ENCODE measurements around the gene RGL3.
A peak's percentile ranks its signal among the peaks of the same experiment; 100 is the strongest.

Gene RGL3

DNA sequence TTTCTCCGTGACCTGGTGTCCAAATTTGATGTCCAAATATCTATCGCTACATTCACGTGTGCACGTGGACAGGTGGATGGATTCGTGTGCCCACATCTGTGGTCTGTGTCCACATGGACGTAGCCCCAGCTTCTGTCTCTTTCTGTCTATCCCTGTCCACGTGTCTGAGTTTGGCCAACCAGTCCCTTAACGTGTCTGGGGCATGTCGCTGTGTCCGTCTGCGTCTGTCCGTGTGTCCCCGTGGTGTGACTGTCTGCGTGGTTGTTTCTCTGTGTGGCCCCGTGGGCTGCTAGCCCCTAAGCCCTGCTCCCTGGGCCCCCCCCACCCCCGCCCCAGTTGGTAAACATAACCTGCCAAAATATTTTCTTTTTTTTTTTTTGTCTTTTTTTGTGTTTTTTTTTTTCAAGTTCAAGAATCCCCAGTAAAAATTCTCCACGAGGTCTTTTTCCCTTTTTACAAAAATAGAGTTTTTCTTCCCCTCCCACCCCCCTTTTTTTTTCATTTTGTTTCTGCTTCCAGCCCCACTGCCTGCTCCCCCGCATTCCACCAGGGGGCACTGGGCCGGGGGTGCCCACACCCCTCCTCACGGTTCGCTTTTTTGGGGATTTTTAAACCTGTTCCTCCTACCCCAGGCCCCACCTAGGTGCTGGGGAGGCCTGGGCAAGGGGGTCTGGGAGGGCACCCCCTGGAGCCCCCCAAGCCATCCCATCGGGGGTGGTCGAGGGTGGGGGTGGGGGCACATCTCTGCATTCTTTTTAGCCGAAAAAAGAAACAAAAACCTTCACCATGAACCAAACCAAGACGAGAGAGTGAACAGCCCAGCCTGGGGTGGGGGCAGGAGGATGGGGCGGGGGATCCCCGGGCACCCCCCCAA lies 34.6 kb upstream of the RGL3 start:
- TF ChIP-seq GATA1 (IDR thresholded peaks at IDR 0.05; ENCODE audit: low read depth, low read length) (no peak), POLR2A (IDR thresholded peaks at IDR 0.05; ENCODE audit: low read length) (no peak)
- peak in 1 of 2 experiments; percentile 41 for DNase-seq

DNA sequence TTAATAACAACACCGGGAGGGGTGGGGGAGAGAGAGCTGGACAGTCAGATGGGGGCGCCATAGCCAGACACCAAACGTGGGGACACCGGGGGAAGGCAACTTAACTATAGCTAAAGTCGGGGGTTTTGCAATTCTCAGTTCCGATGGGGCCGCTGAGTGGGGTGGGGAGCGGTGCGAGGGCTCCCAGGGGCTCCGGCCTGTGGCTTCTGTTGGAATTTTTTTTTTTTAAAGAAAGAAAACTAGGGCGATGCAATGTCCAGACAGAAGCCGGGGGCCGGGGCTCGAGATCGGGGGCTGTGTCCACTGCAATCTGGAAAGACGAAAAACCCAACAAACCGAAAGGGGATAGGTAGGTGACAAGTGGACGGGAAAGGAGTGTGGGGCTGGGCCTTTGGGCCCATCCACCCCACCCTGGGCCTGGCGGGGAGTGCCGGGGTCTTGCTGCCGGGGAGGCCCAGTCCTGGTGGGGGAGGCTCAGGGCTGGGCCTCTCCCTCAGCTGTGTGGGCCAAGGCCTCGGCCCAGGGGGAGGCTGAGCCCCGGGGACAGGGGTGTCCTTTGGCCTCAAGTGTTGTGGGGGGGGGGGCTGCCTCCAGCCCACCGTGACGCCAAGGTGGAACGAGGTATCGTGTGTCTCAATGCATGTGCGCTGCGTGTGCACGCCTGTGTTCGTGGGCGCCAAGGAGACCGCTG lies 33.7 kb upstream of the RGL3 start:
- no peak for DNase-seq
- no peak for TF ChIP-seq GATA1 (IDR thresholded peaks at IDR 0.05; ENCODE audit: low read depth, low read length)
- TF ChIP-seq POLR2A (IDR thresholded peaks at IDR 0.05; ENCODE audit: low read length) = no peak

DNA sequence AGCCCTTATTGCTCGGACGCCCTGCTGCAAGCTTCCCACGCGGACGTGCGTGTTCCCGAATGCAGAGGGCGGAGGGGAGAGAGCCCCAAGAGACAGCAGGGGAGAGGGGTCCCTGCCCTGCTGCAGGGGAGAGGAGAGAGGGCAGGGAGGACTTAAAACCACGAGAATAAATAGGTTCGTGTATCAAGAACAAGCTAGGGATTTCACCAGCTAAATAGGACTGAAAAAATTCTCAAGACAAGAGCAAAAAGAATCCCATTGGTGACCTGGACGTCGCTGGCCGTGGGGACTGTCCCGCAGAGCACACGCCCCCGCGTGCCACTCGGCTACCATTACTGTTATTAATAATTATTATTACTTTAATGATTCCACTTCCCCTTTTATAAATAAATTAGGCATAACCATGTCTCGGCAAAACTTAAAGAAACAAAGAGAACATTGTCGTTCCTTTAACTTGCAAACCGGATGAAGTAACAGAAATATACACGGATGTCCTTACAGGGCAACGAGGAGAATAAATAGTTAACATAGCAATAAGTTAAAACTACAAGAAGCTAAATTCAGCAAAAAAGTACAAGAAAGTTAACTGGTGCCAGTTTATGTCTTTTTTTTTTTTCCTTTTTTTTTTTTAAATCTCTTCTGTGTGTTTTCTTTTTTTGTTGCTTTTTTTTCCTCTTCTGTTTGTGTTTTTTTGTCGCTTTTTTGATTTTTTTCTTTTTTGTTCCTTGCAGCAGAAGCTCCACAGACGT lies 32.9 kb upstream of the RGL3 start:
- DNase-seq = no peak
- TF ChIP-seq POLR2A (IDR thresholded peaks at IDR 0.05; ENCODE audit: low read length) = no peak
- no peak for TF ChIP-seq GATA1 (IDR thresholded peaks at IDR 0.05; ENCODE audit: low read depth, low read length)

DNA sequence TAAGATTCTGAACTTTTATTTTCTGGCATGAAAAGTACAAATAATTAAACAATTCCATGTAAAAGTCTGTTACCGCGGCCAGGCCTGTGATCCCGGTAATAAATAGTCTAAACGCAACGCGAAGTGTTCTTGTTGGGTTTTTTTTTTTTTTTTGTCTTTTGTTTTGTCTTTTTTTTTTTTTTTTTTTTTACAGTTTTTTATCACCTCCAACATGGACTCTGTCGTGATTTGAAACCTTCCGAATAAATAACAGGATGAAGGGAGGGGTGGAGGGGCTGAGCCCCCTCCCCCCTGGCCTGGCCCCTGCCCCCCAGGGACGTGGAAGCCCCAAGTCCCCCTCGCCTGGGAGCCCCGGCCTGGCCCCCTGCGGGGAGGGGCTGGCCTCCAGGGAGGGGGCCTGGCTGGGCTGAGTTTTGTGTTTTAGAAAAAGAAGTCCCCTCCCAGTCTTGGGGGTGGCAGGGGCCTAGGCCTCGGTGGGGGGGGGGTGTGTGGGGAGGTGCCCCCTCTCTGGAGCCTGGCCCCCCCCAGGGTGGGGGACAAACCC lies 32.3 kb upstream of the RGL3 start:
- TF ChIP-seq GATA1 (IDR thresholded peaks at IDR 0.05; ENCODE audit: low read depth, low read length) (no peak), POLR2A (IDR thresholded peaks at IDR 0.05; ENCODE audit: low read length) (no peak)
- DNase-seq = no peak

DNA sequence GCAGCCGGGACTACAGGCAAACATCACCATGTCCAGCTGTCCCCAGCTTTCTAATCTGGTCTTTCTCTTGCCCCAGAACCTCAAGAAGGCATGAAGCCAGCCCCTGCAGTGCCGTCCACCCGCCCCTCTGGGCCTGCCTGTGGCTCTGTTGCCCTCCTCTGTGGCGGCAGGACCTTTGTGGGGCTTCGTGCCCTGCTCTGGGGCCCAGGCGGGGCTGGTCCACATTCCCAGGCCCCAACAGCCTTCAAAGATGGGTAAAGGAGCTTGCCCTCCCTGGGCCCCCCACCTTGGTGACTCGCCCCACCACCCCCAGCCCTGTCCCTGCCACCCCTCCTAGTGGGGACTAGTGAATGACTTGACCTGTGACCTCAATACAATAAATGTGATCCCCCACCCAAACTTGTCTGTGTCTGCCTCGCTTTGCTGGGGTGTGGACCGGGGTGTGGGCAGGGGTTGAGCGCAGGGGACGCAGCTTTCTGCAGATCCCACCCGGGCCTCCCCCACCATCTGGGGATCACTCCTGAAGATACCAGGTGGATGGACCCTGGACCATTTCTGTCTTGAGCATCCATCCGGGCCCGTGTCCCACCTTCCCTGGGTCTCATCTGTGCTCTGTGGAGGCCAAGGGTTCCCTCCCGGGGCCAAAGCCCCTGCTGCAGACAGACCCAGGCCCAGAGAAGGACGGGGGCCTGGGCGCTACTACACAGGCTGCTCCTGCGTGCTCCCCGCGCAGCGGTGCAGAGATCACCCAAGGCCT lies 31.6 kb upstream of the RGL3 start:
- no peak for DNase-seq
- TF ChIP-seq GATA1 (IDR thresholded peaks at IDR 0.05; ENCODE audit: low read depth, low read length) (no peak), POLR2A (IDR thresholded peaks at IDR 0.05; ENCODE audit: low read length) (no peak)

DNA sequence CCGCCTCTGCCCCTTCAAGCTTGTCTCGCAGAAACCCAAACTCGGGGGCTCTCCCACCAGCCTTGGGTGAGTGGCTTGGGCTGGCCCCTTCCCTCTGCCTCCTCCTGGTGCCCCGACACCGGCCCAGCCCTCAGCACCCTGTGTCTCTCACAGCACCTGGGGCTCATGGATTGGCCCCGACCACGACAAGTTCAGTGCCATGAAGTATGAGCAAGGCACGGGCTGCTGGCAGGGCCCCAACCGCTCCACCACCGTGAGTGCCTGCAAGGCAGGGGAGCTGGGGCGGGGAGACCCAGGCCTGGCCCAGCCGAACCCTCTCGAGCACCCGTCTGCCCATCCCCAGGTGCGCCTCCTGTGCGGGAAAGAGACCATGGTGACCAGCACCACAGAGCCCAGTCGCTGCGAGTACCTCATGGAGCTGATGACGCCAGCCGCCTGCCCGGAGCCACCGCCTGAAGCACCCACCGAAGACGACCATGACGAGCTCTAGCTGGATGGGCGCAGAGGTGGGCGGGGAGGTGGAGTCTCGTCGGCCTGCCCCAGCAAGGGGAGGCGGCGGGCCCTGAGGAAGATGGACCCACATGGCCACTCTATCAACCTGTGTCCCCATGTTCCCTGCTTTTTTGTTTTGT lies 29.9 kb upstream of the RGL3 start:
- no peak for DNase-seq
- no peak for TF ChIP-seq POLR2A (IDR thresholded peaks at IDR 0.05; ENCODE audit: low read length)
- no peak for TF ChIP-seq GATA1 (IDR thresholded peaks at IDR 0.05; ENCODE audit: low read depth, low read length)

DNA sequence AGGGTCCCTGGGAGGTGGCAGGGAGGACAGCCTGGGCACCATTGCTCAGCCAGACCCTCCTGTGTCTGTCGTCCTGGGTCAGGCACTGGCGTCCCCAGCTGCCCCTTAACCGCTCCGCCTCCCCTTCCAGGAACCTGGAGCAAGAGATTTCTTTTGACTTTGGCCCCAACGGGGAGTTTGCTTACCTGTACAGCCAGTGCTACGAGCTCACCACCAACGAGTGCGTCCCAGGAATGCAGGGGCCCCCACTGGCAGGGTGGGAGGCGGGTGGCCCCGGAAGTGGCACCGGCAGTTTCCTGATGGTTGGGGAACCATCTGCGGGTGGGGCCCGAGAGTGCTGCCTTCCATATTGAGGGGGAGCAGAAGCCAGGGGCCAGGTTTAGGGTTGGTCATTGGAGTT lies 29.3 kb upstream of the RGL3 start:
- no peak for TF ChIP-seq POLR2A (IDR thresholded peaks at IDR 0.05; ENCODE audit: low read length)
- no peak for TF ChIP-seq GATA1 (IDR thresholded peaks at IDR 0.05; ENCODE audit: low read depth, low read length)
- no peak for DNase-seq

DNA sequence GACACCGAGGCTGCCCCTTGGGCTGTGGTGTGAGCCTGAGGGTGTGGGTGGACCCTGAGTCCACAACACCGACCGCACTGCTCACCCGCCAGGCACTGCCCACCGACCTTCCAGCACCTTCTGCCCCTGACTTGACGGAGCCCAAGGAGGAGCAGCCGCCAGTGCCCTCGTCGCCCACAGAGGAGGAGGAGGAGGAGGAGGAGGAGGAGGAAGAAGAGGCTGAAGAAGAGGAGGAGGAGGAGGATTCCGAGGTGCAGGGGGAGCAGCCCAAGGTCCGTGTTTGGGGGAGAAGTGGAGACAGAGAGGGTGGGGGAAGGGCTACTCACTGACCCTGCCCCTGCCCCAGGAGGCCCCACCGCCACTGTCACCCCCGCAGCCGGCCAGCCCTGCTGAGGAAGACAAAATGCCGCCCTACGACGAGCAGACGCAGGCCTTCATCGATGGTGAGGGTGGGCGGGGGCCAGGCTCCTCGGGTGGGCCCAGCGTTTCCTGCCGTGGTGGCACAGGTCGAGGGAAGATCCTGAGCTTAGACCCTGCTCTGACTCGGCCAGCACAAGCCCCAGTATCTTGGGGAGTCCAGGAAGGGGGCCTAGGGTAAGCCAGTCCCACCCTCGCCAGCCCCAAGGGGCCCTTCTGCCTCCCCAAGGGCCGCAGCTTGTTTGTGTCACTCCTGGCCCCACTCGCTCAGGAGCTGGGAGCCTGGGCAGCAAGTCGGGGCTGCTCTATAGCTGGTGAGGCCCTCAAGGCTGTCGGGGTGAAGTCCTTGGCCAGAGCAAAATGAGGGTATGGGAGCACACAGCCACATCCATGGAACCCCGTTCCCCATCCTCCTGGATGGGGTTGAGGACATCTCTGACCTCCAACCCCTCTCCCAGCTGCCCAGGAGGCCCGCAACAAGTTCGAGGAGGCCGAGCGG lies 28.5 kb upstream of the RGL3 start:
- TF ChIP-seq POLR2A (IDR thresholded peaks at IDR 0.05; ENCODE audit: low read length) = no peak
- no peak for TF ChIP-seq GATA1 (IDR thresholded peaks at IDR 0.05; ENCODE audit: low read depth, low read length)
- DNase-seq = no peak

DNA sequence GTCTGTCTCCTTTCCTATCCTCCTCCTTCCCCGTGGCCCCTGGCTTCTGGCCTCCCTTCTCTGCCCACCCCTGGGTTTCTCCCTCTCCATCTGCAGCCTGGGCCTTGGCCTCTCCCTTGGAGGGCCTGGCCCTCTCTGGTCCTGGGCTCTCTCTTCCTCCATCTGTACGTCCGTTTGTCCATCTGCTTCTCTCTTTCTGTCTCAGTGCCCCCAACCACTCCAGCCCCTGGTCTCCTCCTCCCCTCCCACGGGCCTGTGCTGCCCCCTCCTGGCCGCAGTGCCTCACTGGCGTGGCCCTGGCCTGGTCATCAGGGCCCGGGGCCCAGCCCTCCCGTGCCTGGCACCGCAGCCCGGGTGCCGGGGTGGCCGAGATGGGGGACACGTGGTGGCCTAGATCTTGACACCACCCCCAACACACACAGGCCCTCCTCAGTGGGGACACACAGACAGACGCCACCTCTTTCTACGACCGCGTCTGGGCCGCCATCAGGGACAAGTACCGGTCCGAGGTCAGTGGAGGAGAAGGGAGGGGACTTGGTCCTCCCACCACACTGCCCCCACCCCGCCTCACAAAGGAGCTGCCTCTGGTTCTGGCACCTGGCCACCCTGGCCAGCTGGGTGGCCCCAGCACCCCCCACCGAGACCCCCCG lies 27.7 kb upstream of the RGL3 start:
- TF ChIP-seq POLR2A (IDR thresholded peaks at IDR 0.05; ENCODE audit: low read length) (no peak), GATA1 (IDR thresholded peaks at IDR 0.05; ENCODE audit: low read depth, low read length) (no peak)
- DNase-seq = peak; percentile 54 to 77

DNA sequence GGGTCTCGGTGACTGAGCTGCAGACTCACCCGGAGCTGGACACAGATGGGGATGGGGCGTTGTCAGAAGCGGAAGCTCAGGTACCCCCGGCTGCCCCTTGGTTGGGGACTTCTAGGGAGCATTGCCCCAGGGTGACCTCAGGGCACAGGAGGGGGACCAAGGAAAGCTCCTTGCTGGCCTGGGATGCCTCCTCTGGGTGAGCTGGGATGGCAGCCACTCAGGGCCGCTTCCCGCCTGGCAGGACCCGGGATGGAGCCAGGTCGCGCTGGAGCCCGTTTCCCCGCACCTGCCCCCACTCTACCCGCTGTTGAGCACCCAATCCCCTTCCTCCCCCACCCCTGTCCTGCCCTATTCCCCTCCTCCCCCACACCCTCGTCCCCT lies 27.1 kb upstream of the RGL3 start:
- DNase-seq = no peak
- no peak for TF ChIP-seq POLR2A (IDR thresholded peaks at IDR 0.05; ENCODE audit: low read length)
- TF ChIP-seq GATA1 (IDR thresholded peaks at IDR 0.05; ENCODE audit: low read depth, low read length) = no peak

DNA sequence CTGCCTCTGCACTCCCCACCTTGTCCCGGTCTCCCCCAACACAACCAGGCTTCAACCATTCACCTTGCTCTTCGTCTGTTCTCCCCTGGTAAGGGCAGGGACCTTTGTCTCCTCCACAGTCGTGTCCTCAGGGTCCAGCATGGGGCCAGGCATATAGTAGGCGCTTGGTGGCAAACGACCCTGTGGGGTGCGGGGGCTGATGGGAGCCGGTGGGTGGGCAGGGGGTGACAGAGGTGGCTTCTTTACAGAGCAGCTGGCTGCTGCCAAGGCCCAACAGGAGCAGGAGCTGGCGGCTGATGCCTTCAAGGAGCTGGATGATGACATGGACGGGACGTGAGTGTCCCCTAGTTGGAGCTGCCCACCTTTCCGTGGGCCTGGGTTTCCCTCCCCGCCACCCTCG lies 26.0 kb upstream of the RGL3 start:
- TF ChIP-seq GATA1 (IDR thresholded peaks at IDR 0.05; ENCODE audit: low read depth, low read length) = no peak
- TF ChIP-seq POLR2A (IDR thresholded peaks at IDR 0.05; ENCODE audit: low read length) = no peak
- DNase-seq = no peak
